AG09309 (cell line): Measurements from ENCODE around the gene RHBDL1.

Experiments
- DNase-seq: peaks from one replicate; pipeline ENCODE4 v3.0.0-alpha.2; 2010; ENCODE audit warnings: low read depth
- H3K4me3 ChIP-seq: 2 replicates; pipeline ENCODE4 v1.5.1; 2011; ENCODE audit warnings: mild to moderate bottlenecking, low read depth, low read length, moderate library complexity; ENCODE audit not compliant: control insufficient read depth
- TF ChIP-seq, protein P1 (sequence below): IDR thresholded peaks from 2 replicates; pipeline ENCODE4 v1.5.1; 2011; ENCODE audit warnings: mild to moderate bottlenecking, low read depth, low read length, inconsistent platforms; ENCODE audit not compliant: insufficient read depth, control insufficient read depth; ENCODE audit errors: missing control alignments

Gene RHBDL1

DNA sequence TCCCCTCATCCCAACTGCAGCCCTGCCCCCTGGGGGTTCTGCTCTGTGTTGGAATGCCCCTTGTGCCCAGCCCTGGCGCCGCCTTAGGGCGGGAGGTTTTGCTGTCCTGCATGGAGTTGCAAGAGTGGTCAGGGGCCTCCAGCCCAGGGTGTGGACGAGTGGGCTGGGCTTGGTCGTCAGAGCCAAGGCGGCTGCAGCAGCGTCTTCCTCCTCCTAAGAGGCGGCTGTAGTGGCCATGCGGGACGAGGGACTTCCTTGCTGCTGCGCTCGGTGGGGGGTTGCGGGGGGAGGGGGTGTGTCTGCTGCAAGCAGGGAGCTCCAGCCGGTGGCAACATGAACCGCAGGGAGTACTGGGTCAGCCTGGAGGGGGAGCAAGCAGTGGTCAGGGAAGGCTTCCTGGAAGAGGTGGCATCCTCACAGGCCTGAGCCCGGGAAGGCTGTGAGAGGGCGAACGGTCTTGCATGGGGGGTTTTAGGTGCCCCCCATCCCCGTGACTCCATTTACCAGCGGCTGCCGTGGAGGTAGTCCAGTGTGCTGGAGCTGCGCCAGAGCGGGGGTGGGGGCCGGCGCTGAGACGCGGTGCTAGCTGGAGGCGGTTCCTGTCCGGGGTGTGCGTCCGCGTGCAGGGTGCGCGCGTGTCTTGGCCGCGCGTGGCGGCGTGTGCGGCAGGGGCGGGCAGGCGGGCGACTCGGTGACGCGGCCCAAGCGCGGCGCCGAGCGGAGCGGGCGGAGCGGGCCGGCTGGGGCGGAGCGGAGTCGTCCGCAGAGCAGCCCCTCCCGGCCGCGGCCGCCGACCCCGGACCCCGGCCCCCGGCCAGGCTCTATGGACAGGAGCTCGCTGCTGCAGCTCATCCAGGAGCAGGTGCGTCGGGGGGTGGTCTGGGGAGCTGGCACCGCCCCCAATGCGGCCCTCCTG is at the start of gene RHBDL1:
RHBDL1 (plus strand) TSS at position 704 of the 916 bp plus-strand sequence; CDS start at position 824, 120 bp downstream.
- H3K4me3 ChIP-seq = peak within 1 kb of the TSS; percentile 39
- DNase-seq = no peak
- TF ChIP-seq, protein P1, sequence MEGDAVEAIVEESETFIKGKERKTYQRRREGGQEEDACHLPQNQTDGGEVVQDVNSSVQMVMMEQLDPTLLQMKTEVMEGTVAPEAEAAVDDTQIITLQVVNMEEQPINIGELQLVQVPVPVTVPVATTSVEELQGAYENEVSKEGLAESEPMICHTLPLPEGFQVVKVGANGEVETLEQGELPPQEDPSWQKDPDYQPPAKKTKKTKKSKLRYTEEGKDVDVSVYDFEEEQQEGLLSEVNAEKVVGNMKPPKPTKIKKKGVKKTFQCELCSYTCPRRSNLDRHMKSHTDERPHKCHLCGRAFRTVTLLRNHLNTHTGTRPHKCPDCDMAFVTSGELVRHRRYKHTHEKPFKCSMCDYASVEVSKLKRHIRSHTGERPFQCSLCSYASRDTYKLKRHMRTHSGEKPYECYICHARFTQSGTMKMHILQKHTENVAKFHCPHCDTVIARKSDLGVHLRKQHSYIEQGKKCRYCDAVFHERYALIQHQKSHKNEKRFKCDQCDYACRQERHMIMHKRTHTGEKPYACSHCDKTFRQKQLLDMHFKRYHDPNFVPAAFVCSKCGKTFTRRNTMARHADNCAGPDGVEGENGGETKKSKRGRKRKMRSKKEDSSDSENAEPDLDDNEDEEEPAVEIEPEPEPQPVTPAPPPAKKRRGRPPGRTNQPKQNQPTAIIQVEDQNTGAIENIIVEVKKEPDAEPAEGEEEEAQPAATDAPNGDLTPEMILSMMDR = peak; percentile 9

DNA sequence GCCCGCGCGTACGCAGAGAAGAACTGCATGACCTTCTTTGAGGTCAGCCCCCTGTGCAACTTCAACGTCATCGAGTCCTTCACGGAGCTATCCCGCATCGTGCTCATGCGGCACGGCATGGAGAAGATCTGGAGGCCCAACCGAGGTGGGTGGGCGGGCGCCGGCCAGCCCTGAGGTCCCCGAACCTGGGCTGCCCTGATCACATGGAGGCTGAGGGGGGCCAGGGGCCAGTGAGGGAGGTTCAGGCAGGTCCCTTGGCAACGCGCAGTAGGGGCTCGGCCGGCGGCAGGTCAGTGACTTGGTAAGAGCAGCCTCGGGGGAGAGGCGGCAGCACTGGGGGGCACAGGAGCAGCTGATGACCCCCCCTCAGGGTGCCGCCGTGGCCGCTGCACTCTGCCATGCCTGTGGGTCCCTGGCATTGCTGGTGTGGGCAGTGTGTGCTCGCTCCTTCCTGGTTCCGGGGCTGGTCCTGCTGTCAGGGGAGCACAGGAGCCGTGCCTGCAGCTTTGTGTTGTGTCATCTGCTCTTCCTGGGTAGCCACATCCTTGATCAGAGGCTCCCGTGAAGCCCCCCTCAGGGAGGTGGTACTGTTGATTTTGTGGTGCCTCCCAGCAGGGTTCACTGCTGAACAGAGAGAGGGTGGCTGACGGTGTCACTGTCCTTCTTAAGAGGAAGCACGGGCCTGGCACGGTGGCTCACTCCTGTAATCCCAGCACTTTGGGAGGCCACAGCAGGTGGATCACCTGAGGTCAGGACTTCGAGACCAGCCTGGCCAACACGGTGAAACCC is 49.3 kb upstream of the RHBDL1 start:
- no peak for DNase-seq
- TF ChIP-seq, protein P1 = no peak
- no peak overlapping the region for H3K4me3 ChIP-seq

DNA sequence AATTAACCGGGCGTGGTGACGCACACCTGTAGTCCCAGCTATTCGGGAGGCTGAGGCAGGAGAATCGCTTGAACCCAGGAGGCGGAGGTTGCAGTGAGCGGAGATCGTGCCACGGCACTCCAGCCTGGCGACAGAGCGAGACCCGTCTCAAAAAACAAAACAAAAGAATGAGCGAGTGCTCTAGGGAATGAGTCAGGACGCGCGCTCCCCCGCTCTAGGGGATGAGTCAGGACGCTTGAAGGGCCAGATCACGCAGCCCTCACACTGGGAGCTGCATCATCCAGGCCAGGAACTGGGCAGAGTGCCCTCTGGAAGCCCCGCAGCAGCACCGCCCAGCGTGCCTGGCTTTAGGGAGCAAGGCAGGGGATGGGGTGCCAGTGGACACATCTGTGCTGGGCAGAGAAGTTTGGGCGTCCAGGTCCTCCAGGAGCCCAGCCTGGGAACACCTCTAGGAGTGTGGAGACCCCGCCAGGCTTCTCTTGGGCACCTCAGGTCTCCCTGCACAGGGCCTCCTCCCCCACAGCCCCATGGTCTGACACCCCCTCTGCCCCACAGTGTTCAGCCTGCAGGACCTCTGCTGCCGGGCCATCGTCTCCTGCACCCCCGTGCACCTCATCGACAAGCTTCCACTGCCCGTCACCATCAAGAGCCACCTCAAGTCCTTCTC is 48.6 kb upstream of the RHBDL1 start:
- TF ChIP-seq, protein P1 = no peak
- DNase-seq = peak; percentile 84
- no peak overlapping the region for H3K4me3 ChIP-seq

DNA sequence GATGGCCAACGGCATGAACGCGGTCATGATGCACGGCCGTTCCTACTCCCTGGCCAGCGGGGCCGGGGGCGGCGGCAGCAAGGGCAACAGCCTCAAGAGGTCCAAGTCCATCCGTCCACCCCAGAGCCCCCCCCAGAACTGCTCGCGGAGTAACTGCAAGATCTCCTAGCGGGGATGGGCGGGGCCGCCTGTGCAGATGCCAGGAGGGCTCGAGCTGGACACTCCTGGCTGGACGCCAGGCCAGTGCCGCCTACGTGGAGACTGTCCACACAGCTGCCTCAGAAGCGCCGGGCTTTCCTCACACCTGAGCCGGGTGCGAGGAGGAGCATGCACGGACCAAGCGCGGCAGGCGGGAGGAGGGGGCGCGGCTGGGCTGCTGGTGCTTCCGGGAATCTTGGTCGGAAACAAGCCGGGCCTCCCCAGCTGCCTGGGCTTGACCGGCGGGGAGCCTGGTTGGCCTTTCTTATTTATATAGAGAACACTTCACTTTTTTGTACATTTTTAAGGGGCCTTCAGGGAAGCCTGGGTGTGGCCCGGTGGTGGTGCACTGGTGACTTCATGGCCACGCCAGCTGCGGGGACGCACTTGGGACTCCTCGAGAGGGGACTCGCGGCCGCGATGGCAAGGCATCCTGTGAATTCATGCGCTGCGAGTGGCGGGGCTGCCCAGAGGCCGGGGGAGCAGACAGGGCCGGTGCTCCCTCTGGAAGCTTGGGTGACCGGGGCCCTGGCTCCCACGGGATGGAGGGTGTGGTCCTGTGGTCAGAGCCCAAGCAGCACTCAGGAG is 47.8 kb upstream of the RHBDL1 start:
- no peak overlapping the region for H3K4me3 ChIP-seq
- TF ChIP-seq, protein P1 = no peak
- DNase-seq = no peak

DNA sequence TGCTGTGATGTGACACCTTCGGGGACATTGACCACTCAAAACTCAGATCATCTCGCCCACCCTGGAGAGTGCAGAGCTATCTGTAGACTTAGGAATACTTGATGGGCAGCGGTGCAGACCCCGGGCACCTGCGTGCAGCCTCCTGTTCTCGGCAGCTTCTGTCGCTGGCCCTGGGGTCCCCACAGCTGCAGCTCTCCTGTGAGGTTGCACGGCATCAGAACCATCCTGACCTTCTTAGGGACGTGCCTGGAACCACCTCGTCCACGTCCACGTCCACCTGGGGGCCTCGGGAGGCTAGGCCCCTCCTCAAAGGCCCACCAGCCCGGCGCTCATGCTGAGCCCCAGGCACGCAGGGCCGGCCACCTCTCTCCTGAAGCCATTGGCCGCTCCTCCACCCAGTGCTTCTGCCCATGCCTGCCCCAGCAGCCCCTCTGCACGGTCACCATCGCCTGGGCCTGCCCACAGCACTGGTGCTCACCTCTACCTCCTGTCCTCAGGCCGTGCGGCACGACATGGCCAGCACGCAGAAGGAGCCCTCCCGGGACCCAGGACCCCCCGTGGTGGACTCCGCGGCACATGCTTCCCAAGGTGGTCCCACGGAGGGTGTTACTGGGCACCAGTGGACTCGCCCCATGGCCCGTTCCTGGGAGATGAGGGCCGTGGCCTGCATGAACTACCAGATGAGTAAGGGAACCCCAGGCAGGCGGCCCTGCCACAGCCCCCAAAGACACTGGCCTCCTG is 47.0 kb upstream of the RHBDL1 start:
- TF ChIP-seq, protein P1 = no peak
- H3K4me3 ChIP-seq = no peak overlapping the region
- no peak for DNase-seq
